Activated CD8-positive, alpha-beta memory T cell treated with anti-CD3 and anti-CD28 coated beads, Interleukin-2, amount 50 U/mL, for 1 hour (primary cell): ENCODE data around the gene TMPRSS9.
"Not testable (repeated sequence)": the region's sequence is repeated elsewhere in the genome, so short reads cannot be mapped to it uniquely, and the experiment has no call there.

ENCODE experiments used
- DNase-seq: peaks from one replicate; pipeline ENCODE4 v3.0.0-alpha.2; 2020; ENCODE audit errors: extremely low read depth

The TMPRSS9 gene

GRCh38 chr19:2342656-2343288, 17.3 kb upstream of the TMPRSS9 start:
- no peak for DNase-seq

GRCh38 chr19:2343289-2343982, 16.6 kb upstream of the TMPRSS9 start:
- DNase-seq: no peak

- no peak for DNase-seq
These were observed 15.6 kb upstream of the TMPRSS9 start for GRCh38 chr19:2344381-2344870.

- no peak for DNase-seq
These were observed 15.0 kb upstream of the TMPRSS9 start for GRCh38 chr19:2345076-2345475.

- no peak for DNase-seq
These were observed 14.0 kb upstream of the TMPRSS9 start for GRCh38 chr19:2345794-2346663.

- not testable (repeated sequence) for DNase-seq
These were observed 10.2 kb upstream of the TMPRSS9 start for GRCh38 chr19:2349818-2350217.

GRCh38 chr19:2350656-2351055, 9.4 kb upstream of the TMPRSS9 start:
- no peak for DNase-seq

- DNase-seq: no peak
These were observed 8.5 kb upstream of the TMPRSS9 start for GRCh38 chr19:2351591-2351990.

- no peak for DNase-seq
These were observed 7.9 kb upstream of the TMPRSS9 start for GRCh38 chr19:2352121-2352520.

GRCh38 chr19:2353159-2353886, 6.7 kb upstream of the TMPRSS9 start:
- no peak for DNase-seq

GRCh38 chr19:2353887-2354592, 6.0 kb upstream of the TMPRSS9 start:
- no peak for DNase-seq

GRCh38 chr19:2354670-2355069, 5.4 kb upstream of the TMPRSS9 start:
- no peak for DNase-seq

- no peak for DNase-seq
These were observed 4.7 kb upstream of the TMPRSS9 start for GRCh38 chr19:2355168-2356035.

GRCh38 chr19:2356036-2356646, 3.9 kb upstream of the TMPRSS9 start:
- no peak for DNase-seq

- no peak for DNase-seq
These were observed 2.5 kb upstream of the TMPRSS9 start for GRCh38 chr19:2357279-2358206.

- no peak for DNase-seq
These were observed 1.4 kb upstream of the TMPRSS9 start for GRCh38 chr19:2358548-2359173.

- no peak for DNase-seq
These were observed 768 bp downstream of the TMPRSS9 start for GRCh38 chr19:2360833-2361232.
